Measurements from ENCODE around the gene CYP39A1.

DNA sequence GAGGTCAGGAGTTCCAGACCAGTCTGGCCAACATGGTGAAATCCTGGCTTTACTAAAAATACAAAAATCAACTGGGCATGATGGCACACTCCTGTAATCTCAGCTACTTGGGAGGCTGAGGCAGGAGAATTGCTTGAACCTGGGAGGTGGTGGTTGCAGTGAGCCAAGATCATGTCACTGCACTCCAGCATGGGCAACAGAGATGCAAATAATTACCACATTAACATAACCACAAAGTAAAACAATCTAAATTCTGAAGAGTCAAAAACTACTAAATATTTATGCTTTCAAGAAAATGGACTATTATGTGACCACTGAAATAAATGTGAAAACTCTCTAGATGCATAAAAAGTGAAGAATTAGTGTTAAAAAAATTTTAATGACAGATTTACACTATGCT is 59.9 kb downstream of the CYP39A1 start:
- TF ChIP-seq POLR2A (IDR thresholded peaks at IDR 0.05; ENCODE audit: low read depth, low read length), result no peak
- TF ChIP-seq POLR2AphosphoS5 (IDR thresholded peaks at IDR 0.05; ENCODE audit: low read depth, low read length), result no peak
- no peak for TF ChIP-seq TAF1 (IDR thresholded peaks at IDR 0.05; ENCODE audit: borderline replicate concordance, low read depth, low read length)

Data from GM12892 (cell line).